HG02938 (cell line): Measurements from ENCODE around the gene CFAP74.

Experiments used
- ATAC-seq: cut with Tn5 transposase; IDR thresholded peaks from one replicate; pipeline ENCODE4 v1.9.1; 2021; ENCODE audit warnings: mild to moderate bottlenecking, moderate library complexity; ENCODE audit not compliant: unreplicated experiment

CFAP74 gene

GRCh38 chr1:1883092-1883873 is 120.3 kb downstream of the CFAP74 start:
- ATAC-seq: no peak

- no peak for ATAC-seq
Measured at GRCh38 chr1:1881727-1882126, 121.9 kb downstream of the CFAP74 start.

GRCh38 chr1:1880617-1881312 is 122.8 kb downstream of the CFAP74 start:
- no peak for ATAC-seq

GRCh38 chr1:1879942-1880341 is 123.6 kb downstream of the CFAP74 start:
- ATAC-seq: no peak

- ATAC-seq: no peak
Measured at GRCh38 chr1:1877865-1878436, 125.6 kb downstream of the CFAP74 start.

GRCh38 chr1:1876335-1876930 is 127.2 kb downstream of the CFAP74 start:
- no peak for ATAC-seq

- no peak for ATAC-seq
Measured at GRCh38 chr1:1875932-1876331, 127.7 kb downstream of the CFAP74 start.

GRCh38 chr1:1874901-1875300 is 128.7 kb downstream of the CFAP74 start:
- no peak for ATAC-seq

- no peak for ATAC-seq
Measured at GRCh38 chr1:1873186-1873585, 130.4 kb downstream of the CFAP74 start.

- no peak for ATAC-seq
Measured at GRCh38 chr1:1872329-1872994, 131.1 kb downstream of the CFAP74 start.
